A549 (cell line): ENCODE measurements around the gene LRRC51.

Source experiments
- PHF8 ChIP-seq: fragments of 200-600 bp; sonication (generic); IDR thresholded peaks from 2 replicates; pipeline ENCODE4 v1.6.1; 2016; ENCODE audit warnings: low read depth, mild to moderate bottlenecking, antibody characterized with exemption, moderate library complexity, borderline replicate concordance
- RFX5 ChIP-seq: fragments of 450-650 bp; IDR thresholded peaks from 2 replicates; pipeline ENCODE4 v1.7.1; 2014; ENCODE audit warnings: antibody characterized with exemption, mild to moderate bottlenecking, moderate library complexity

DNA sequence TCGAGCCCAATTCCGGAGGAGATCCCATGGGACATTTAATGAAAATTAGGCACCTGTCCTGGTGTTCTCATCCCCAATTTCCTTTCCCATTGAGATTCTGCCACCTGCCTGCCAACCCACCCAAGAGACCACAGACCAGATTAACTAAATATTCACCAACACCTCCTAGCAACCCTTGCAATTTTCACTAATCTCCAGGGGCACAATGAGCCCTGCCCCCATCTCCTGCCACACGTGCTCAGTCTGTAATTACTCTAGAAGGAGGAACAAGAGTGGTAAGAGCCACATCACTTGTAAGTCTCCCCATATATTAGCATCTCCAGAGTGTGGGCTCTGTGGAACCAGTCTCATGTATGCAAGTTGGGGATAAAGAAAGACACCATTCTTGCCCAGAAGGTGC, 44.0 kb upstream of the LRRC51 start:
- no peak for TF ChIP-seq RFX5
- no peak for TF ChIP-seq PHF8
